Colonic mucosa (tissue), 4 donors: ENCODE measurements around the gene P2RX5. TPM values are rescaled to one million over a fixed set of nuclear protein-coding genes. Genes with fewer than 3 reads are reported as not detected.

ENCODE experiments used
- DNase-seq: peaks from one replicate; pipeline ENCODE4 v3.0.0-alpha.2; 2020
- H3K27ac ChIP-seq: fragments of 200-600 bp; one replicate; pipeline ENCODE4 v1.8.0; 2021
- H3K27me3 ChIP-seq: fragments of 200-600 bp; one replicate; pipeline ENCODE4 v1.8.0; 2021
- H3K36me3 ChIP-seq: fragments of 200-600 bp; one replicate; pipeline ENCODE4 v1.8.0; 2021
- H3K4me1 ChIP-seq: fragments of 200-600 bp; one replicate; pipeline ENCODE4 v1.8.0; 2021; ENCODE audit warnings: mild to moderate bottlenecking
- H3K4me3 ChIP-seq: fragments of 200-600 bp; one replicate; pipeline ENCODE4 v1.8.0; 2021
- H3K9ac ChIP-seq, 2 donors: one replicate each; pipeline ENCODE4 v1.7.0; 2013; ENCODE audit warnings: control low read depth in 2 of 2, low read depth in 2 of 2, low read length in 2 of 2
- H3K9me3 ChIP-seq: fragments of 200-600 bp; one replicate; pipeline ENCODE4 v1.8.0; 2021
- intact Hi-C: fragments of 100-400 bp; cut with DNase I; formaldehyde crosslinking; loops from one replicate; pipeline ENCODE4 v1.14.1; 2022
- total RNA-seq, 2 donors: library from RNA; stranded (reverse); fragmentation: NEBNext Ultra II Directional in 1 of 2; extraction: Animal tissue kit (Norgen Biotek cat#: 25700) in 1 of 2; gene quantifications; one replicate each; pipeline ENCODE4 v1.2.1, GENCODE V29; 2021
- TF ChIP-seq, protein P1 (sequence below): fragments of 200-600 bp; IDR thresholded peaks from one replicate; pipeline ENCODE4 v1.8.0; 2022; ENCODE audit warnings: antibody characterized with exemption, mild to moderate bottlenecking
- donor health status: healthy.
- donor health status: DM: no; HTN: no; CAD: no.
- donor health status: DM: no; HTN: no; CAD: no.

Gene P2RX5
- total RNA-seq, 2 donors from 2014 or later = 0.93 to 1.5 TPM

DNA sequence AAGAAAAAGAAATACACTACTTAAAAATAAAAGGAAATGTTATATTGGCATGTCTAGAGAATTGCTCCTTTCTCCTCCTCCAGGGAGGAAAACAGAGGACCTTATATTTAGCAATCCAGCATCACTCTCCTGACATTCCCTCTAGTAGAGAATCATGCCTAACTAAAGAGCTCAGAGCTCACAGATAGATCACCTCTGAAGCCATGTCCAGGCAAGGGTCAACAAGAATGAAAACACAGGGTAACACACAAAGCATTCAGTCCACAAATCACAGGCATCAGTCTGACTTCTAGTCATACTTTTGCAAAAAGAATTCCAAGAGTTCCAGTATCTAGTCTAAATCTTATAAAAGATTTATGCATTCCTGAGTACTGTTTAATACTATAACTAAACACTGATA lies 23.3 kb upstream of the P2RX5 start:
- peaks cover 1% of the 10 kb centered on the region for H3K4me1 ChIP-seq
- intact Hi-C loops = no loop called here
- H3K4me3 ChIP-seq = no peak overlapping the region
- no peaks in the 10 kb centered on the region for H3K27me3 ChIP-seq
- DNase-seq = no peak
- peak overlapping the region; percentile 41 for H3K27ac ChIP-seq
- H3K9me3 ChIP-seq = no peaks in the 10 kb centered on the region
- H3K9ac ChIP-seq = no peak overlapping the region
- TF ChIP-seq, protein P1, sequence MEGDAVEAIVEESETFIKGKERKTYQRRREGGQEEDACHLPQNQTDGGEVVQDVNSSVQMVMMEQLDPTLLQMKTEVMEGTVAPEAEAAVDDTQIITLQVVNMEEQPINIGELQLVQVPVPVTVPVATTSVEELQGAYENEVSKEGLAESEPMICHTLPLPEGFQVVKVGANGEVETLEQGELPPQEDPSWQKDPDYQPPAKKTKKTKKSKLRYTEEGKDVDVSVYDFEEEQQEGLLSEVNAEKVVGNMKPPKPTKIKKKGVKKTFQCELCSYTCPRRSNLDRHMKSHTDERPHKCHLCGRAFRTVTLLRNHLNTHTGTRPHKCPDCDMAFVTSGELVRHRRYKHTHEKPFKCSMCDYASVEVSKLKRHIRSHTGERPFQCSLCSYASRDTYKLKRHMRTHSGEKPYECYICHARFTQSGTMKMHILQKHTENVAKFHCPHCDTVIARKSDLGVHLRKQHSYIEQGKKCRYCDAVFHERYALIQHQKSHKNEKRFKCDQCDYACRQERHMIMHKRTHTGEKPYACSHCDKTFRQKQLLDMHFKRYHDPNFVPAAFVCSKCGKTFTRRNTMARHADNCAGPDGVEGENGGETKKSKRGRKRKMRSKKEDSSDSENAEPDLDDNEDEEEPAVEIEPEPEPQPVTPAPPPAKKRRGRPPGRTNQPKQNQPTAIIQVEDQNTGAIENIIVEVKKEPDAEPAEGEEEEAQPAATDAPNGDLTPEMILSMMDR = no peak
- H3K36me3 ChIP-seq = no peaks in the 10 kb centered on the region

DNA sequence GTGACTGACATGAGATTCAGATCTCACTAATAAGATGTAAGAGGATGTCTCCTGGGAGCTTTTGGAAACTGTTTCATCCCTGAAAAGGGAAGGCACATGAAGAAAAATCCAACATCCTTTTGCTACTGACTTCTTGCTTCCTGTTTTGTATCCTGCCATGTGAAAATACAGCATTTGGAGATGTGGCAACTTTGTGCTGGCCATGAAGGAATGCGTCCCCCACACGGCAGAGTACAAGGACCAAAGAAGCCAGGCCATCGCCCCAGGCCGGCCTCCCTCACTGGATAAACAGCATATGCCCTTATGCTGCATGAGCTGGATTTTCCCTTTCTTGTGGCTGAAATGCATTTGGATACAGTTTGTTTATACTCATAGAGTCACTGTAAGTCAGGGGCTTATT lies 22.2 kb upstream of the P2RX5 start:
- intact Hi-C loops = no loop called here
- H3K9me3 ChIP-seq = no peaks in the 10 kb centered on the region
- H3K27me3 ChIP-seq = no peaks in the 10 kb centered on the region
- no peak overlapping the region for H3K4me3 ChIP-seq
- H3K36me3 ChIP-seq = no peaks in the 10 kb centered on the region
- DNase-seq = no peak
- H3K4me1 ChIP-seq = no peaks in the 10 kb centered on the region
- TF ChIP-seq, protein P1 = no peak
- no peak overlapping the region for H3K9ac ChIP-seq
- H3K27ac ChIP-seq = no peak overlapping the region

DNA sequence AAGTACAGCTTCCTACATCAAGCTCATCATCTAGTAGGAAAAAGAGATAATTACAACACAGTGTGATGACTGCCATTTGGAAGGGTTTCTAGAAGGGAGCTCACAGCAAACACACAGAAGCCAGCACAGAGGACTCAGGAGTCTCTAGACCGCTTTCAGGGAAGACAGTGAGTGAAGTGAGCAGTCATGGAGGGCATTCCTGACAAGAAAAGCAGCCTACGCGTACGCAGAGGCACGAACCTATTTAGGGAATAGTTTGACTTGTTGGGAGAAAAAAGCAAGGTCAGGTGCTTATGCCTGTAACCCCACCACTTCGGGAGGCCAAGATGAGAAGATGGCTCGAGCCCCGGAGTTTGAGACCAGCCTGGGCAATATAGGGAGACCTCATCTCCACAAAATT lies 19.3 kb upstream of the P2RX5 start:
- H3K27me3 ChIP-seq = no peaks in the 10 kb centered on the region
- H3K4me1 ChIP-seq = no peaks in the 10 kb centered on the region
- no peaks in the 10 kb centered on the region for H3K36me3 ChIP-seq
- H3K9me3 ChIP-seq = no peaks in the 10 kb centered on the region
- TF ChIP-seq, protein P1 = no peak
- no peak overlapping the region for H3K9ac ChIP-seq
- DNase-seq = no peak
- H3K4me3 ChIP-seq = no peak overlapping the region
- intact Hi-C loops = no loop called here
- H3K27ac ChIP-seq = no peak overlapping the region

DNA sequence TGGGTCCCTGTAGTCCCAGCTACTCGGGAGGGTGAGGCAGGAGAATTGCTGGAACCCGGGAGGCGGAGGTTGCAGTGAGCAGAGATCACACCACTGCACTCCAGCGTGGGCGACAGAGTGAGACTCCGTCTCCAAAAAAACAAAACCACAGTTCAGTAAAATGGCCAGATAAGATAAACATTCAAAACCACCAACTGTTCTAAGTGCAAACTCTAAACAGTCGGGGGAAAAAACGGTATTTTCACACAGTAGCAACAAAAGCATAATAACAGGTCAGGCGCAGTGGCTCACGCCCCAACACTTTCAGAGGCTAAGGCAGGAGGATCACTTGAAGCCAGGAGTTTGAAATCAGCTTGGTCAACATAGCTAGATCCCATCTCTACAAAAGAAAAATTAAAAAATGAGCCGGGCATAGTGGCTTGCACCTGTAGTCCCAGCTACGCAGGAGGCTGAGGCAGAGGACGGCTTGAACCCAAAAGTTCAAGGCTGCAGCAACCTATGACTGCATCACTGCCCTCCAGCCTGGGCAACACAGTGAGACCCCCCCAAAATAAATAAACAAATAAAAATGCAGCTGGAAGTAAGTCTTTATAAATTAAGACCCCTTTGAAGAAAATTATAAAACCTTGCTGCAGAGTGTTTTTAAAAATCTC lies 17.0 kb upstream of the P2RX5 start:
- DNase-seq = no peak
- no peaks in the 10 kb centered on the region for H3K36me3 ChIP-seq
- no peak overlapping the region for H3K27ac ChIP-seq

DNA sequence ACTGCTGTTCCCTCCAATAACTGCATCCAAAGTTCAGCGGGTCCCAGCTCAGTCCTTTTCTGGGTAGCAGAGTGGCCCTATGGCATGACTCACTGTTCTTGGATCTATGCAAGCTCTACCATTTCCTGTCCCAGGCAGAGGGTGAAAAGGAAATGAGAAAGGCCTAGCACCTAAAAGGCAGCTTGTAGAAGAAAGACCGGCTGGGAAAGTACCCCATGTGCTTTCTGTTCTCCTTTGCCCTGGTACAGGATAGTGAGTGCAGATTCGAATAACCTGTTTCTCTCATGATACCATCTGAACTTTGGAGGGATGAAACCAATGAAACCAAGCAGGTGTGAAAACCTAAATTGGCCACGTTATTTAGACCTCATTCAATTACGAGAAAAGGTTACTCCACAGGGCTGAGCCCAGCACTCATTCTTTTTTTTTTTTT lies 15.0 kb upstream of the P2RX5 start:
- Histone ChIP-seq H3K9me3 (no peaks in the 10 kb centered on the region), H3K4me1 (no peaks in the 10 kb centered on the region), H3K27me3 (no peaks in the 10 kb centered on the region), H3K27ac (peak overlapping the region; percentile 25), H3K36me3 (no peaks in the 10 kb centered on the region), H3K4me3 (no peak overlapping the region), H3K9ac (no peak overlapping the region)
- intact Hi-C loops = no loop called here
- no peak for DNase-seq
- TF ChIP-seq, protein P1 = no peak

More for the DNA sequence above, 17.0 kb upstream of the P2RX5 start:
- Histone ChIP-seq H3K9ac (no peak overlapping the region), H3K27me3 (no peaks in the 10 kb centered on the region), H3K9me3 (no peaks in the 10 kb centered on the region), H3K4me3 (no peak overlapping the region), H3K4me1 (no peaks in the 10 kb centered on the region)
- TF ChIP-seq, protein P1 = no peak
- intact Hi-C loops = no loop called here
